Cardiac septum (tissue), 1 donor: ENCODE measurements around the gene CFLAR. TPM values are rescaled to one million over a fixed set of nuclear protein-coding genes. Genes with fewer than 3 reads are reported as not detected.

Experiments used
- DNase-seq: peaks from one replicate; pipeline ENCODE4 v3.0.0-alpha.2; 2020; ENCODE audit warnings: low spot score
- intact Hi-C: fragments of 100-400 bp; cut with DNase I; formaldehyde crosslinking; loops from one replicate; pipeline ENCODE4 v1.14.0; 2022
- long read RNA-seq: library from polyadenylated mRNA; unstranded; transcript quantifications from one replicate; pipeline ENCODE4 v2.0.0, GENCODE V29; 2021
- total RNA-seq: library from RNA; stranded (reverse); fragmentation: NEBNext Ultra II Directional; extraction: Animal tissue kit (Norgen Biotek cat#: 25700); gene quantifications from one replicate; pipeline ENCODE4 v1.2.1, GENCODE V29; 2021
- donor health status: DM: no; HTN: no; CAD: no.

The CFLAR gene
- 193 TPM for total RNA-seq
- long read RNA-seq, full-length matches to known transcripts = 46 of 147 reads
- long read RNA-seq, partial matches to known transcripts = 17 of 147 reads
- long read RNA-seq, other reads (novel, unspliced or antisense) = 84 of 147 reads

DNA sequence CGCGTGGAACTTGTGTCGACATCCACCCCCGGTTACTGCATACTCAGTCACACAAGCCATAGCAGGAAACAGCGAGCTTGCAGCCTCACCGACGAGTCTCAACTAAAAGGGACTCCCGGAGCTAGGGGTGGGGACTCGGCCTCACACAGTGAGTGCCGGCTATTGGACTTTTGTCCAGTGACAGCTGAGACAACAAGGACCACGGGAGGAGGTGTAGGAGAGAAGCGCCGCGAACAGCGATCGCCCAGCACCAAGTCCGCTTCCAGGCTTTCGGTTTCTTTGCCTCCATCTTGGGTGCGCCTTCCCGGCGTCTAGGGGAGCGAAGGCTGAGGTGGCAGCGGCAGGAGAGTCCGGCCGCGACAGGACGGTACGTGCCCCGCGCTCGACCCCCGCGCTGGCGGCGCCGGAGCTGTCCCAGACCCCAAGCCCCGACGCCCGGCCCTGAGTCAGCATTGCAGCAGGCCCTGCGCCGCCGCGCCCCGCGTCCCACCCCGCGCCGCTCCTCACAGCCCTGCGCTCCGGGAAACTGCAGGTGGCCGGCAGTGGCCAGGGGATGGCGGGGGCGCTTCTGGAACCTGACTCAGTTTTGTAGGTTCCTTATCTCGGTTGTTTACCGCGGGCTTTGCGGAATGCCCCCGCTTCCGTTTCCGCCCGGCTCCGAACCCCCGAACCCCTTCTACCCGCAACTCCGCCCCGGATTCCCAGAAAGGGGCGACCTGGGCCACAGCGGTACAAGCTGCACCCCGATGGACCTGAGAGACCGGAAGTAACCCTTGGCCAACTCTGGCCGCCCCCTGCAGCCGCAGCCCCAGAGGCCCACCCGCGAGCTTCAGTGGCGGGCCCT is at the start of gene CFLAR:
CFLAR (plus strand) TSS at position 50 of the 844 bp plus-strand sequence. CDS start 13,702 bp downstream, outside the sequence.
- intact Hi-C loops = loop anchor here (2.0 kb wide), 1 partner anchor 46 kb away; the partner anchor contains the start of gene HYCC2
- peak; percentile 94 for DNase-seq

GRCh38 chr2:201070948-201071478 is 45.0 kb upstream of the CFLAR start:
- intact Hi-C loops = loop anchor here (1.0 to 5.0 kb wide), 4 partner anchors 46 to 166 kb away; partner anchors contain the start of genes CFLAR and ORC2
- DNase-seq = no peak

- intact Hi-C loops = loop anchor here (1.0 to 5.0 kb wide), 4 partner anchors 45 to 166 kb away; partner anchors contain the start of genes CFLAR and ORC2
Measured at GRCh38 chr2:201071479-201072200, 44.3 kb upstream of the CFLAR start, which contains the start of the genes HYCC2 and NDUFB3. Gene HYCC2 (minus strand): TSS chr2:201071671. CDS start chr2:201024009, 47,662 bp downstream. Gene NDUFB3 (plus strand): TSS chr2:201072001. CDS start chr2:201078883, 6,882 bp downstream.

GRCh38 chr2:201072201-201072530 is 43.8 kb upstream of the CFLAR start:
- DNase-seq = no peak
- intact Hi-C loops = loop anchor here (5.0 kb wide), 1 partner anchor 85 kb away; no protein-coding TSS in a partner anchor

More at GRCh38 chr2:201071479-201072200, 44.3 kb upstream of the CFLAR start, which contains the start of the genes HYCC2 and NDUFB3:
- DNase-seq = peak; percentile 96

GRCh38 chr2:201073071-201073470 is 42.9 kb upstream of the CFLAR start:
- intact Hi-C loops = loop anchor here (5.0 kb wide), 1 partner anchor 84 kb away; no protein-coding TSS in a partner anchor
- no peak for DNase-seq

DNA sequence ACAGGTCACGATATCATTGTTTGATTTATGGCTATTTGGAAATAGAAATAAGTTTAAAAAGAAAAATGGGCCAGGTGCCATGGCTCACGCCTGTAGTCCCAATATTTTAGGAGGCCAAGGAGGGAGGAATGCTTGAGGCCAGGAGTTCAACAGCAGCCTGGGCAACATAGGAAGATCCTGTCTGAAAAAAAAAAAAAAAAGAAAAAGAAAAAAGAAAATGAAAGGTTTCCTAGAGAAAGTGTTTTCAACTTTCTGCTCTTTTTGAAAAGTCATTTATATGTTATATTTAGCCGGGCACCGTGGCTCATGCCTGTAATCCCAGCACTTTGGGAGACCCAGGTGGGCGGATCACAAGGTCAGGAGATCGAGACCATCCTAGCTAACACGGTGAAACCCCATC is 41.0 kb upstream of the CFLAR start:
- DNase-seq = no peak
- intact Hi-C loops = loop anchor here (5.0 kb wide), 1 partner anchor 82 kb away; no protein-coding TSS in a partner anchor

DNA sequence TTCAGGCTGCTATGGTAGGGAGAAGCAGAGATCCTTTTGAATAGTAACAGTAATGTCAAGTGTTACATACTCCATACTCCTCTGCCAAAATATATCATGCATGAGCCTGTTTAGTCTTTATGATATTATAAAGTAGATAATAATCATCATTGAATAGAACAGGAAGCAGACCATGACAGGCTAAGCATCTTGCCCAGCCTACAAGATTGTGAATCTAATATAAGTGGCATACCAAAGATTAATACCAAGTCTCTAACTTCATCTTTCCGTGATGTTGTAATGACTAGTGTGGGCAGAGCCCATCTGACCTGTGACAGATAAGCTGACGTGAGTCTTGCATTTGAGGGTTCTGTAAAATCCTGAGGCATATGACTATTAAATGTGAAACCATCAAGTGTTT is 31.1 kb upstream of the CFLAR start:
- intact Hi-C loops = no loop called here
- no peak for DNase-seq

DNA sequence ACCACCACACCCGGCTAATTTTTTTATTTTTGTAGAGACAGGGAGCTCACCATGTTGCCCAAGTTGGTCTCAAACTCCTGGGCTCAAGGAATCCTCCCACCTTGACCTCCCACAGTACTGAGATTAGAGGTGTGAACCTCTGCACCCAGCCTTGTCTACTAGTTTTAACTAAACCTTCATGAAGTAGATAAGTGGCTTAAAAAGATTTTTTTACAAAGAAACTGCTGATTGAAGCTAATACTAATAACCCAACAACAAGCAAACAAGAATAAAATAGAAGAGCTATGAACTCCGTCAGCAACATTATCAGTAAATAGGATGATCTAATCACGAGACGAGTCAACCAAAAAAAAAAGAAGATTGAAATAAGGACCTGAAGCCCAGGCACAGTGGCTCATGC is 25.4 kb upstream of the CFLAR start:
- intact Hi-C loops = no loop called here

GRCh38 chr2:201093573-201093972 is 22.4 kb upstream of the CFLAR start:
- DNase-seq = no peak
- intact Hi-C loops = no loop called here

More for the DNA sequence above, 25.4 kb upstream of the CFLAR start:
- DNase-seq = no peak

- intact Hi-C loops = no loop called here
- no peak for DNase-seq
Measured at GRCh38 chr2:201100497-201100896, 15.5 kb upstream of the CFLAR start.

- intact Hi-C loops = no loop called here
- no peak for DNase-seq
Measured at GRCh38 chr2:201105759-201106158, 10.2 kb upstream of the CFLAR start.

DNA sequence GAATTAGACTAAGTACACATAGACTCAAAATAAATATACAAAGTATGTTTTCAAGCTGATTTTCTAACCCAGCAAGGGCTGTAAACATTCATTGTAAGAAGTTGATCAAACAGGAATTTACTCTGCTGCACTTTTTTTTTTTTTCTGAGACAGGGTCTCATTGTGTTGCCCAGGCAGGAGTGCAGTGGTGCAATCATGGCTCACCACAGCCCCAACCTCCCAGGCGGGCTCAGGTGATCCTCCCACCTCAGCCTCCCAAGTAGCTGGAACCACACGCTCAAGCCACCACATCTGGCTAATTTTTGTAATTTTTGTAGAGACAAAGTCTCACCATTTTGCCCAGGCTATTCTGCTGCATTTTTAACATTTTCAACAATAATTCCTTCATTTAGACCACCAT is 8.3 kb upstream of the CFLAR start:
- intact Hi-C loops = no loop called here
- no peak for DNase-seq

- intact Hi-C loops = no loop called here
Measured at GRCh38 chr2:201108341-201108740, 7.6 kb upstream of the CFLAR start.

DNA sequence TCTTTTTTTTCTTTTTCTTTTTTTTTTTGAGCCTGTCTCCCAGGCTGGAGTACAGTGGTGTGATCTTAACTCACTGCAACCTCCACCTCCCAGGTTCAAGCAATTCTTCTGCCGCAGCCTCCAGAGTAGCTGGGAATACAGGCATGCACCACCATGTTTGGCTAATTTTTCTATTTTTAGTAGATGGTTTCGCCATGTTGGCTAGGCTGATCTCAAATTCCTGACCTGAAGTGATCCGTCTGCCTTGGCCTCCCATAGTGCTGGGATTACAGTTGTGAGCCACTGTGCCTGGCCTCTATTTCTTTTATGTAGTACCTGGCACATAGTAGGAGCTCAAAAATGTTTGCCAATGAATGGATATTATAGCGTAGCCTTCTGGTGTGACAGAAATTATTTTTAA is 6.8 kb upstream of the CFLAR start:
- DNase-seq = no peak
- intact Hi-C loops = no loop called here

More at GRCh38 chr2:201108341-201108740, 7.6 kb upstream of the CFLAR start:
- DNase-seq = no peak

GRCh38 chr2:201110615-201111014 is 5.3 kb upstream of the CFLAR start:
- DNase-seq = no peak
- intact Hi-C loops = no loop called here

- intact Hi-C loops = no loop called here
- peak; percentile 22 for DNase-seq
Measured at GRCh38 chr2:201111096-201111495, 4.9 kb upstream of the CFLAR start.

DNA sequence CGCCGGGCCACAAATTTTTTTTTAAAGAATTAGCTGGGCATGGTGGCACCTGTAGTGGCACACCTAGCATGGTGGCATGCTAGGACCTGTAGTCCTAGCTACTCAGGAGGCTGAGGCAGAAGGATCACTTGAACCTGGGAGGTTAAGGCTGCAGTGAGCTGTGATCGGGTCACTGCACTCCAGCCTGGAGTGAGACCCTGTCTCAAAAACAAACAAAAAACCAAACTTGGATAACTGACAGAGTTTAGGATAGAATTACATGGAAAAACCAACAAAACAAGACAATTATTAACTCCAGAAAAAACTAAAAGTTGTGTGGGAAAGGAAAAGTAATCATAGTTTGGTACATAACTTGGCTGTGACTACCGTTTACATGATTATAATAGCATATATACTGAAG is 1.6 kb upstream of the CFLAR start:
- peak; percentile 38 for DNase-seq
- intact Hi-C loops = no loop called here

DNA sequence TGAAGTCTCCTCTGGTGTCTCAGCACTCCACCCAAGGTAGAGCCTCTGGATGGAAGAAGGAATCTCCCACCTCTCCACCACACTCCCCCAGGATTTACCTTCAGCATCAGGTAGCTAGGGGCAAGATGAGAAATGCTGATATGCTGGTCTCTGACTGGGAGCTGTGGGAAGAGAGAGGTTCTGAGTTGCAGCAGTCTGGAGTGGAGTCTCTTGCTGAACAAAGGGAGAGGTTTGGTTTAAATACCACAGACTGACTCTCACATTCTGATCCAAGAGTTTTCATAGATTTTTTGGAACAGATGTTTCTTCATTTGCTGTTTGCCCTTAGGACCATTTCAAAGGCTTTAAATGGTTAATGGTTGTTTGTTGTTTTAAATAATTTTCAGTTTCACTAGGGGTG is 1.1 kb upstream of the CFLAR start:
- intact Hi-C loops = no loop called here
- DNase-seq = peak; percentile 54

- peak; percentile 86 for DNase-seq
- intact Hi-C loops = loop anchor here (2.0 kb wide), 1 partner anchor 46 kb away; the partner anchor contains the start of gene HYCC2
Measured at GRCh38 chr2:201116959-201117734, 1.2 kb downstream of the CFLAR start.
